Neural cell (in vitro differentiated cells): ENCODE results near the gene ACAP3. TPM values are rescaled to one million over a fixed set of nuclear protein-coding genes. Genes with fewer than 3 reads are reported as not detected.

Experiments used
- H2AFZ ChIP-seq: fragments of 200-600, 300-800 bp; sonication (generic), shearing (Covaris generic); 2 replicates; pipeline ENCODE4 v1.6.0; 2014; ENCODE audit warnings: low read depth, mild to moderate bottlenecking, antibody characterized with exemption, low read length, moderate library complexity
- H3F3A ChIP-seq: fragments of 200-600 bp; shearing (Covaris generic); 2 replicates; pipeline ENCODE4 v1.6.1; 2016; ENCODE audit warnings: mild to moderate bottlenecking, moderate library complexity, mixed read lengths, antibody characterized with exemption, low read length; ENCODE audit not compliant: insufficient read depth, poor library complexity, severe bottlenecking
- H3K27ac ChIP-seq: fragments of 200-600, 300-800 bp; sonication (generic), shearing (Covaris generic); 2 replicates; pipeline ENCODE4 v1.5.1; 2014; ENCODE audit warnings: mild to moderate bottlenecking, low read length, moderate library complexity
- H3K27me3 ChIP-seq: fragments of 300-800, 200-600 bp; sonication (generic), shearing (Covaris generic); 2 replicates; pipeline ENCODE4 v1.6.0; 2014; ENCODE audit warnings: mild to moderate bottlenecking, low read depth, low read length, moderate library complexity; ENCODE audit not compliant: insufficient read depth
- H3K36me3 ChIP-seq: fragments of 300-800, 200-600 bp; sonication (generic), shearing (Covaris generic); 2 replicates; pipeline ENCODE4 v1.5.1; 2014; ENCODE audit warnings: mild to moderate bottlenecking, antibody characterized with exemption, low read length, moderate library complexity; ENCODE audit not compliant: insufficient read depth
- H3K4me2 ChIP-seq: fragments of 300-800, 200-600 bp; sonication (generic), shearing (Covaris generic); 2 replicates; pipeline ENCODE4 v1.6.0; 2014; ENCODE audit warnings: mild to moderate bottlenecking, low read length
- H3K4me3 ChIP-seq: fragments of 300-800, 200-600 bp; sonication (generic), shearing (Covaris generic); 2 replicates; pipeline ENCODE4 v1.5.1; 2014; ENCODE audit warnings: mild to moderate bottlenecking, low read length, moderate library complexity
- H3K79me2 ChIP-seq: fragments of 200-600 bp; shearing (Covaris generic); replicated peaks from 2 replicates; pipeline ENCODE4 v1.6.0; 2014; ENCODE audit warnings: mild to moderate bottlenecking, low read length, moderate library complexity; ENCODE audit not compliant: insufficient read depth
- H3K9ac ChIP-seq: fragments of 300-800, 200-600 bp; sonication (generic), shearing (Covaris generic); 2 replicates; pipeline ENCODE4 v1.6.1; 2016; ENCODE audit warnings: mild to moderate bottlenecking, low read length, mixed read lengths
- H3K9me2 ChIP-seq: fragments of 200-600 bp; shearing (Covaris generic); 2 replicates; pipeline ENCODE4 v1.6.1; 2016; ENCODE audit warnings: mild to moderate bottlenecking, low read length, mixed read lengths; ENCODE audit not compliant: insufficient read depth
- H3K9me3 ChIP-seq: fragments of 200-600, 300-800 bp; sonication (generic), shearing (Covaris generic); 2 replicates; pipeline ENCODE4 v1.6.1; 2016; ENCODE audit warnings: mild to moderate bottlenecking, mixed run types, low read length, moderate library complexity, mixed read lengths
- H4K20me1 ChIP-seq: fragments of 200-600 bp; shearing (Covaris generic); 2 replicates; pipeline ENCODE4 v1.6.1; 2016; ENCODE audit warnings: mild to moderate bottlenecking, mixed run types; ENCODE audit not compliant: insufficient read depth
- CTCF ChIP-seq: fragments of 450-650 bp; IDR thresholded peaks from 2 replicates; pipeline ENCODE4 v1.5.1; 2014; ENCODE audit warnings: antibody characterized with exemption, mild to moderate bottlenecking, moderate library complexity; ENCODE audit not compliant: poor library complexity, severe bottlenecking
- EP300 ChIP-seq: fragments of 450-650 bp; conservative IDR thresholded peaks from 2 replicates; pipeline ENCODE4 v1.6.1; 2014; ENCODE audit warnings: antibody characterized with exemption, mild to moderate bottlenecking, moderate library complexity; ENCODE audit not compliant: poor library complexity, severe bottlenecking
- EZH2 ChIP-seq: fragments of 200-600, 300-800 bp; shearing (Covaris generic), sonication (generic); IDR thresholded peaks from 2 replicates; pipeline ENCODE4 v1.6.1; 2014; ENCODE audit warnings: antibody characterized with exemption, low read length, borderline replicate concordance, mild to moderate bottlenecking; ENCODE audit not compliant: insufficient read depth, poor library complexity, severe bottlenecking
- MXI1 ChIP-seq: fragments of 450-650 bp; conservative IDR thresholded peaks from 2 replicates; pipeline ENCODE4 v1.6.1; 2014; ENCODE audit warnings: antibody characterized with exemption, mild to moderate bottlenecking; ENCODE audit not compliant: poor library complexity, severe bottlenecking
- POLR2AphosphoS5 ChIP-seq: IDR thresholded peaks from 2 replicates; pipeline ENCODE4 v1.6.1; 2012
- RAD21 ChIP-seq: fragments of 450-650 bp; conservative IDR thresholded peaks from 2 replicates; pipeline ENCODE4 v1.6.1; 2014; ENCODE audit warnings: antibody characterized with exemption, mild to moderate bottlenecking, moderate library complexity
- REST ChIP-seq: IDR thresholded peaks from 2 replicates; pipeline ENCODE4 v1.6.1; 2012; ENCODE audit warnings: borderline replicate concordance
- SMC3 ChIP-seq: fragments of 450-650 bp; conservative IDR thresholded peaks from 2 replicates; pipeline ENCODE4 v1.6.1; 2014; ENCODE audit warnings: antibody characterized with exemption, mild to moderate bottlenecking, moderate library complexity; ENCODE audit not compliant: poor library complexity
- TAF1 ChIP-seq: IDR thresholded peaks from 2 replicates; pipeline ENCODE4 v1.6.1; 2012; ENCODE audit warnings: low read depth
- polyA plus RNA-seq: library from polyadenylated mRNA; depleted of rRNA; stranded (reverse); fragments of >200 nt; gene quantifications from 2 replicates; pipeline ENCODE4 v1.2.3, GENCODE V29; 2014

ACAP3 gene
- polyA plus RNA-seq, 1 donor from 2014 or later = 186 TPM

GRCh38 chr1:1344655-1345361 is 37.1 kb upstream of the ACAP3 start:
- Histone ChIP-seq H3K27ac (no peak overlapping the region), H4K20me1 (peaks cover 13% of the 10 kb centered on the region), H3K27me3 (no peaks in the 10 kb centered on the region), H3F3A (no peaks in the 10 kb centered on the region), H2AFZ (no peak overlapping the region), H3K4me3 (no peak overlapping the region), H3K79me2 (peaks cover 12% of the 10 kb centered on the region), H3K9me3 (no peaks in the 10 kb centered on the region), H3K36me3 (no peaks in the 10 kb centered on the region), H3K9me2 (no peaks in the 10 kb centered on the region), H3K9ac (no peak overlapping the region), H3K4me2 (no peak overlapping the region)
- TF ChIP-seq EP300 (no peak), EZH2 (no peak), MXI1 (no peak), TAF1 (no peak), REST (no peak), SMC3 (no peak), POLR2AphosphoS5 (no peak), RAD21 (no peak), CTCF (no peak)

GRCh38 chr1:1343811-1344421 is 36.2 kb upstream of the ACAP3 start:
- TF ChIP-seq RAD21 (no peak), EP300 (no peak), CTCF (no peak), EZH2 (no peak), MXI1 (no peak), TAF1 (no peak), POLR2AphosphoS5 (no peak), SMC3 (no peak)
- no peak overlapping the region for H3K4me2 ChIP-seq
- peaks cover 12% of the 10 kb centered on the region for H3K79me2 ChIP-seq
- no peak overlapping the region for H3K9ac ChIP-seq
- H2AFZ ChIP-seq = no peak overlapping the region
- no peaks in the 10 kb centered on the region for H3F3A ChIP-seq
- H3K9me3 ChIP-seq = no peaks in the 10 kb centered on the region
- no peaks in the 10 kb centered on the region for H3K9me2 ChIP-seq
- H3K4me3 ChIP-seq = no peak overlapping the region
- H4K20me1 ChIP-seq = peaks cover 13% of the 10 kb centered on the region
- no peak overlapping the region for H3K27ac ChIP-seq
- H3K36me3 ChIP-seq = no peaks in the 10 kb centered on the region
- no peaks in the 10 kb centered on the region for H3K27me3 ChIP-seq
